Astrocyte of the spinal cord (primary cell): ENCODE results near the gene CDKN1B.
A peak's percentile ranks its signal among the peaks of the same experiment; 100 is the strongest.

Experiments
- DNase-seq: peaks from one replicate; pipeline ENCODE4 v3.0.0; 2011; ENCODE audit warnings: low read depth, low spot score
- H3K4me3 ChIP-seq: 2 replicates; pipeline ENCODE4 v1.5.1; 2011; ENCODE audit warnings: low read depth, mild to moderate bottlenecking, low read length, moderate library complexity
- in situ Hi-C: cut with HindIII; loops from 2 replicates; pipeline ENCODE4 v1.10.0; 2017; ENCODE audit warnings: low sequenced_read_pairs
- TF ChIP-seq, protein P1 (sequence below): IDR thresholded peaks from 2 replicates; pipeline ENCODE4 v1.5.1; 2012; ENCODE audit warnings: low read depth, mild to moderate bottlenecking, low read length, inconsistent platforms

The CDKN1B gene

DNA sequence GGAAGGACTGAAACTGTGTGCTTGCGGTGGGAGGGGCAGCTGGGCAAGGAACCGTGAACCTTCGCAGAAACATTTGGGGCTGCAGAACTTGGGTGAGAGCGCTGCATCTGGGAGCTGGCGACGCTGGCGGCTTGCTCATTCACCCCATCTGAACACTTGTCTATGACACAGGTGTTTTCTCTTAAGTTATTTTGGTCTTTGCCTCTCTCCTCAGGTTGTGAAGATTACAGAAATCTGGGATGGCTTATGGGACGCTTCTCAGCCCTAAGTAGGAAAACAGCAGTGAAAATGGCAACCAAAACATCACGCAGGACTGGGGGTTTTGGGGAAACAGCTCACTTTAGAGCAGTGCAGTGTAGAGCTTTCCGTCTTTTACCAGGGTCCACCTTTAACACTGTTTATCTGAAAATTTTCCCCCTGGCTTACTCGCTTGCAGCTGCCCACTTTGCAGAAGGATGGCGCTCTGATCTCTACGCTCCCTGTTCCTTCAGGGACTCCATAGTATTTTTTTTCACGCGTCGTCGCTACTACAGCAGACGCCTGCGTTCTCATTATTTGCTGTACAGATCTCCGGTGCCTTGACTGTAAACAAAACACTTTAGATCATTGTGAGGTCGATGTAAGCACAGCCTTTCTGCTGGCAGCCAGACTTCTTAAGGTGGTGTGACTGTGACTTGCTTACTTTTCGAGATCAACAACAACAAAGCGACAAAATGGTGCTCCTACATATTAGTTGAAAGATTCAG, 2.7 kb upstream of the CDKN1B start:
- in situ Hi-C loops = no loop called here
- peak; percentile 38 for DNase-seq
- peak overlapping the region; percentile 19 for H3K4me3 ChIP-seq
- TF ChIP-seq, protein P1, sequence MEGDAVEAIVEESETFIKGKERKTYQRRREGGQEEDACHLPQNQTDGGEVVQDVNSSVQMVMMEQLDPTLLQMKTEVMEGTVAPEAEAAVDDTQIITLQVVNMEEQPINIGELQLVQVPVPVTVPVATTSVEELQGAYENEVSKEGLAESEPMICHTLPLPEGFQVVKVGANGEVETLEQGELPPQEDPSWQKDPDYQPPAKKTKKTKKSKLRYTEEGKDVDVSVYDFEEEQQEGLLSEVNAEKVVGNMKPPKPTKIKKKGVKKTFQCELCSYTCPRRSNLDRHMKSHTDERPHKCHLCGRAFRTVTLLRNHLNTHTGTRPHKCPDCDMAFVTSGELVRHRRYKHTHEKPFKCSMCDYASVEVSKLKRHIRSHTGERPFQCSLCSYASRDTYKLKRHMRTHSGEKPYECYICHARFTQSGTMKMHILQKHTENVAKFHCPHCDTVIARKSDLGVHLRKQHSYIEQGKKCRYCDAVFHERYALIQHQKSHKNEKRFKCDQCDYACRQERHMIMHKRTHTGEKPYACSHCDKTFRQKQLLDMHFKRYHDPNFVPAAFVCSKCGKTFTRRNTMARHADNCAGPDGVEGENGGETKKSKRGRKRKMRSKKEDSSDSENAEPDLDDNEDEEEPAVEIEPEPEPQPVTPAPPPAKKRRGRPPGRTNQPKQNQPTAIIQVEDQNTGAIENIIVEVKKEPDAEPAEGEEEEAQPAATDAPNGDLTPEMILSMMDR = peak; percentile 52

DNA sequence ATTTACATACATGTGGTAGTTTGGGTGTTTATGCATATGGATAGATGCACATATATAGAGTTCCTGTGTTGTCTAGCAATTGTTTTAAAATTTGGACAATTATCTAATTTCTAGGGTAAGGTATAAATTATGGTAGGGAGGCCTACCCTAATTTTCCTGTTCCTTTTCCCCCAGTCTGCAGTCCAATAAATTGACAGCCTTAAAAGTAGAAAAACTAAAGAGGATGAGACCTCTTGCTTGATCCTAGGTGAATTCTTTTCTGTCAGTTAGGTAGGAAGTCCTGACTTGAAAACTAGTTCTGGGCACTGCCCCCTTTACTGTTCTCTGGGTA, 2.1 kb upstream of the CDKN1B start:
- in situ Hi-C loops = no loop called here
- DNase-seq = no peak
- TF ChIP-seq, protein P1 = no peak
- H3K4me3 ChIP-seq = no peak overlapping the region

DNA sequence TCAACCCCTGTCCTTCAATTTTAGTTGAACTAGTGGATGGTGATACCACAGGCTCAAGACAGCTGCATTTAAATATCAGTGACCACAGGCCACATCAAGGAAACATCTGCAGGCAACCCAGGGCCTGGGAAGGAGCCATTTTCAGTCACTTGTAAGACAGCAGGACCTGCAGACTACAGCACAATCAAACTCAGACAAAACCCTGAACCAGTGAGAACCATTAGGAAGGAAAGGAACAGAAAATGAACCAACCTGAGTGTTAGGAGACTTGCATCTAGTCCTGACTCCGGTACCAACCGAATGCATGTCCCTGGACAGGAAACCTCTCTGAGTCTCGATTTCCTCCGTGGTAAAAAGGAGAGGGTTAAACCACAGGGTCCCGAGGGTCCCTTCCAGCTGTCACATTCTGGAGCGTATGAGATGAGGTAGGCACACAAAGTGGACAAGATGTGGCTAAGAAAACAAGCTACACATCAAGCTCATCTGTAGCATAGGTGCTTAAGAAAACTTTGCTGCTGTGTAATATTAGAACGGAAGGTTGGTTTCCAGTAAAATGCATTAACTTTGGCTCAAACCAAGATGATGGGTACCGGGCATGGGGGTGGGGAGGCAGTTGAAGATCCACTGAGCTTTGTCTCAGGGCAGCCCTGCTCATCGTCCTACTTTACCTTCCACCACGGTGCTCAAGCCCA, 1.6 kb upstream of the CDKN1B start:
- no peak overlapping the region for H3K4me3 ChIP-seq
- in situ Hi-C loops = no loop called here
- TF ChIP-seq, protein P1 = no peak
- DNase-seq = peak; percentile 34

DNA sequence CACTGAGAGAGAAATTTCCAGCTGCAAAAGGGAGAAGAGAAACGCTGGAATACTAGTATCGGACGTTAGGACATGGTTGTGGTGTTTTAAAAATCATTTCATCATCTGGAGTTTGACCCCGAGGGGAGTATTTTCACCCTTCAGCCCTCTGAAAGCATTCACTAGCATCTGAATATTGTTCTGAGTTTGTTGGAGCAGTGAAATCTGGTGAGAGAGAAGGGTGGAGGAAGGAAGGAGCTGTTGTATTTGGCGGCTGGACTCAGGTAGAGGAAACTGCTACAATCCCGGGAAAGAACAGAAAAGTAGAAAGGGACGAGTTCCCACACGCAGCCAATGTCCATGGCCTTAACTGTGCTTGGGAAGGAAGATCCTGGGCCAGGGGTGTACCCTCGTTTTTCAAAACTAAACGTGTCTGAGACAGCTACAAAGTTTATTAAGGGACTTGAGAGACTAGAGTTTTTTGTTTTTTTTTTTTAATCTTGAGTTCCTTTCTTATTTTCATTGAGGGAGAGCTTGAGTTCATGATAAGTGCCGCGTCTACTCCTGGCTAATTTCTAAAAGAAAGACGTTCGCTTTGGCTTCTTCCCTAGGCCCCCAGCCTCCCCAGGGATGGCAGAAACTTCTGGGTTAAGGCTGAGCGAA, 896 bp upstream of the CDKN1B start:
- in situ Hi-C loops = no loop called here
- DNase-seq = peak; percentile 60
- TF ChIP-seq, protein P1 = no peak
- H3K4me3 ChIP-seq = peak overlapping the region; percentile 92

DNA sequence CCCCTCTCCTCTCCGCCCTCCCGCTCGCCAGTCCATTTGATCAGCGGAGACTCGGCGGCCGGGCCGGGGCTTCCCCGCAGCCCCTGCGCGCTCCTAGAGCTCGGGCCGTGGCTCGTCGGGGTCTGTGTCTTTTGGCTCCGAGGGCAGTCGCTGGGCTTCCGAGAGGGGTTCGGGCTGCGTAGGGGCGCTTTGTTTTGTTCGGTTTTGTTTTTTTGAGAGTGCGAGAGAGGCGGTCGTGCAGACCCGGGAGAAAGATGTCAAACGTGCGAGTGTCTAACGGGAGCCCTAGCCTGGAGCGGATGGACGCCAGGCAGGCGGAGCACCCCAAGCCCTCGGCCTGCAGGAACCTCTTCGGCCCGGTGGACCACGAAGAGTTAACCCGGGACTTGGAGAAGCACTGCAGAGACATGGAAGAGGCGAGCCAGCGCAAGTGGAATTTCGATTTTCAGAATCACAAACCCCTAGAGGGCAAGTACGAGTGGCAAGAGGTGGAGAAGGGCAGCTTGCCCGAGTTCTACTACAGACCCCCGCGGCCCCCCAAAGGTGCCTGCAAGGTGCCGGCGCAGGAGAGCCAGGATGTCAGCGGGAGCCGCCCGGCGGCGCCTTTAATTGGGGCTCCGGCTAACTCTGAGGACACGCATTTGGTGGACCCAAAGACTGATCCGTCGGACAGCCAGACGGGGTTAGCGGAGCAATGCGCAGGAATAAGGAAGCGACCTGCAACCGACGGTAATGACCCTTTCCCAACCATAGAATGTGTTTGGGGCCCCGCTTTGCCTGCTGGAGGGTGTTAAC, 615 bp downstream of the CDKN1B start:
- peak; percentile 22 for DNase-seq
- peak overlapping the region; percentile 92 for H3K4me3 ChIP-seq
- in situ Hi-C loops = no loop called here
- TF ChIP-seq, protein P1 = no peak

DNA sequence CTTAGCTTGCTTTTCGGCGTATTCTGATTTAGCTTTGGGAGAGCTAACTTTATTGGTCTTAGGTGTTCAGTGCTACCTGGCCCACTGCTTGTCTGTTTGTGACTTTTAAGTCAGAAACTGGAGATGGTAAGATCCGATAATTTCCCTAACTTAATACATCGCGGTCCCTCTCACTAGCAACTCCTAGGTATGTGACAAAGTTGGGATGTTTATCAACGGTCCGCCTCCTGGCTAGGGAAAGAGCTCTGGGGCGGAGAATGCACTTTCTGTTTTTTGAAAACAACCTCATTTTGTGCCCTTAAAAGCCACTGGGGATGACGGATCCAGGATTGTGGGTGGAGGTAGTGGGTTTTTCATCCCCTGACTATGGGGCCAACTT, 1.2 kb downstream of the CDKN1B start:
- no peak for DNase-seq
- peak overlapping the region; percentile 92 for H3K4me3 ChIP-seq
- TF ChIP-seq, protein P1 = no peak
- in situ Hi-C loops = no loop called here
